Activated CD4-positive, alpha-beta T cell treated with anti-CD3 and anti-CD28 coated beads, Interleukin-2, amount 50 U/mL, for 1 hour (primary cell): Measurements from ENCODE around the gene OBP2A.
"Not testable (repeated sequence)": the region's sequence is repeated elsewhere in the genome, so short reads cannot be mapped to it uniquely, and the experiment has no call there.

Experiments
- DNase-seq: peaks from one replicate; pipeline ENCODE4 v3.0.0-alpha.2; 2020

Gene OBP2A

GRCh38 chr9:135512904-135513303 lies 33.0 kb upstream of the OBP2A start:
- DNase-seq, result no peak

- no peak for DNase-seq
Observed at GRCh38 chr9:135513351-135513846, 32.5 kb upstream of the OBP2A start.

GRCh38 chr9:135513906-135514305 lies 32.0 kb upstream of the OBP2A start:
- DNase-seq, result not testable (repeated sequence)

- no peak for DNase-seq
Observed at GRCh38 chr9:135514342-135515082, 31.4 kb upstream of the OBP2A start.

GRCh38 chr9:135515083-135515951 lies 30.6 kb upstream of the OBP2A start:
- DNase-seq, result no peak

GRCh38 chr9:135516132-135516860 lies 29.6 kb upstream of the OBP2A start:
- no peak for DNase-seq

GRCh38 chr9:135517407-135517822 lies 28.5 kb upstream of the OBP2A start:
- DNase-seq, result no peak

GRCh38 chr9:135519179-135519971 lies 26.6 kb upstream of the OBP2A start:
- no peak for DNase-seq

GRCh38 chr9:135520916-135521607 lies 24.9 kb upstream of the OBP2A start, which contains the start of gene LCN1:
Gene LCN1, plus strand, starts transcription at chr9:135521440. Its CDS starts 58 bp downstream, at chr9:135521498.
- DNase-seq, result no peak

- DNase-seq, result no peak
Observed at GRCh38 chr9:135521608-135522095, 24.3 kb upstream of the OBP2A start.

- DNase-seq, result no peak
Observed at GRCh38 chr9:135522137-135522877, 23.6 kb upstream of the OBP2A start.

- DNase-seq, result no peak
Observed at GRCh38 chr9:135522931-135523330, 23.0 kb upstream of the OBP2A start.

GRCh38 chr9:135523521-135524129 lies 22.3 kb upstream of the OBP2A start:
- no peak for DNase-seq

GRCh38 chr9:135524130-135524861 lies 21.6 kb upstream of the OBP2A start:
- DNase-seq, result no peak

GRCh38 chr9:135525241-135526088 lies 20.5 kb upstream of the OBP2A start:
- no peak for DNase-seq

- DNase-seq, result no peak
Observed at GRCh38 chr9:135526089-135526729, 19.7 kb upstream of the OBP2A start.

- no peak for DNase-seq
Observed at GRCh38 chr9:135526730-135527571, 19.0 kb upstream of the OBP2A start.
